Fibroblast of skin of left quadriceps (primary cell): ENCODE results near the gene GPR45.
A peak's percentile ranks its signal among the peaks of the same experiment; 100 is the strongest.

Experiments used
- DNase-seq, 2 experiments: peaks; one replicate each; pipeline ENCODE4 v3.0.0-alpha.2; 2013; ENCODE audit warnings: low read depth in 2 of 2

Gene GPR45

DNA sequence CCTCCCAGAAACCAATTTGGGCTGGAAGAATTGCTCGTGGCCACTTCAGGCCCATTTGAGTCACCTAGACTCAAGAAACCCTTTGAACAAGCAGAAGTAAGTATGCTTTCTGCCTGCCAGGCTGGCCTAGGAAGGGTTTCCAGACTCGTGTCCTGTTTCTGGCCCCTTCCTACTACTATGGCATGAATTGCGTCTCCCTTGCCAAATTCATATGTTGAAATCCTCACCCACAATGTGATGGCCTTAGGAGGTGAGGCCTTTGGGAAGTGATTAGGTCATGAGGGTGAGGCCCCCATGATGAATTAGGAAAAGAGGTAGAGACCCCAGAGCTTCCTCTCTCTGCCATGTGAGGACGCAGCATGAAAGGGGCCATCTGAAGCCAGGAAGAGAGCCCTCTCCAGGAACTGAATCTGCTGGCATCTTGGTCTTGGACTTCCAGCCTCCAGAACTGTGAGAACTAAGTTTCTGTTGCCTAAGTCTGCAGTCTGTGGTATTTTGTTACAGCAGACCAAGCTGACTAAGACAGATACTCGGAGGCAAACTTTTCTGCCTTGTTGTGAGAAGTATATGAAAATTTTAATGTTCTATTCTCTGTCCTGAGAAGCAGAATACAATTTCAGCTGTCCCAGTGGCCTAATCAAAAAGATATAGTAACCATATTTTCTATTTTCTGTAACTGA, 13.1 kb downstream of the GPR45 start:
- no peak for DNase-seq

DNA sequence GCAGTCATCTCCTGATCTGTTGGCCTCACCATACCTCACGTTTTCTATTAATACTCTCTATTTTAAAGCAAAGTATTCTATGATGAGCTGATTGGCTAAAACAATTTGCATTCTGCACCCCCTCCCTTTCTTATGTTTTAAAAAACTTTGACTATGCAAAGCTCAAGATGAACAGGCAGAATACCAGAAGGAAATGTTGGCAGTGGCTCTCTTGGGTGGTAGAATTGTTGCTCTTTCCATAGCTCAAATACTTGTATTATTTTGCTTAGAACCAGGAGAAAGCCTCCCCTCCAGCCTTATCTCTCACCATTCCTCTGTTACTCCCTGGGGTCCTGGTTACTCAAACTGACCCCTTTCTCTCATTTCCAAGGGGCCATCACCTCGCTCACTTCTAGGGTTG, 14.4 kb downstream of the GPR45 start:
- DNase-seq = no peak

DNA sequence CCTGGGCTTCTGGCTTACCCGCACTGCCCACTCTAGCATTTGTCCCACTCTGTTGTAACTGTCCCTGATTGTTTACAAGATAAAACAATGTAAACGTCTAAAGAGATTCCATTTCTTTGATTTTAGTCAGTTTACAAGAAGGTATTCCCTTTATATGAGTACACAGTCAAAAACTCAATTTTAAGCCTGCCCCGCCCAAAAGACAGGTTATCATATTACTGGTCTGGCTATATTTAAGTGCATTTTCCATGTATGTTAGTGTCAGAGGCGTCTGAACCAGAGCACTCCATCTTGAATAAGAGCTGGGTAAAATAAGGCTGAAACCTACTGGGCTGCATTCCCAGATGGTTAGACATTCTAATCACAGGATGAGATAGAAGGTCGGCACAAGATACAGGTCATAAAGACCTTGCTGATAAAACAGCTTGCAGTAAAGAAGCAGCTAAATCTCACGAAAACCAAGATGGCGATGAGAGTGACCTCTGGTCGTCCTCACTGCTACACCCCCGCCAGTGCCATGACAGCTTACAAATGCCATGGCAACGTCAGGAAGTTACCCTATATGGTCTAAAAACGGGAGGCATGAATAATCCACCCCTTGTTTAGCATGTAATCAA, 15.0 kb downstream of the GPR45 start:
- no peak for DNase-seq

DNA sequence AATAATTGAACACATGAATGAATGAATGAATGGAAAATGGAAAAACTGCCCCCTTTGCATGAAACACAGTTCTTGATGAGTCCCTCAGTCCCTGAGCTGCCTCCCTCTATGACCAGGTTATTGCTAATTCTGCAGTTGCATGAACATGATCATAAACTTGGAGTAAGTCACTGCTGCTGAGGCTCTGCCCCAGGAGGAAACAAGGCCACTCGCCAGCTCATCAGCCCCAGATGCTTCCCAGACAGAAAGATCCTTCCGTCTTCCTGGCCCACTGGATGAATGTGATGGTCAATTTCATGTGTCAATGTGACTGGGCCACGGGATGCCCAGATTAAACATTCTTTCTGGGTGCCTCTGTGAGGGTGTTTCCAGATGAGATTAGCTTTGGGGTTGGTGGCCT, 16.4 kb downstream of the GPR45 start:
- no peak for DNase-seq

DNA sequence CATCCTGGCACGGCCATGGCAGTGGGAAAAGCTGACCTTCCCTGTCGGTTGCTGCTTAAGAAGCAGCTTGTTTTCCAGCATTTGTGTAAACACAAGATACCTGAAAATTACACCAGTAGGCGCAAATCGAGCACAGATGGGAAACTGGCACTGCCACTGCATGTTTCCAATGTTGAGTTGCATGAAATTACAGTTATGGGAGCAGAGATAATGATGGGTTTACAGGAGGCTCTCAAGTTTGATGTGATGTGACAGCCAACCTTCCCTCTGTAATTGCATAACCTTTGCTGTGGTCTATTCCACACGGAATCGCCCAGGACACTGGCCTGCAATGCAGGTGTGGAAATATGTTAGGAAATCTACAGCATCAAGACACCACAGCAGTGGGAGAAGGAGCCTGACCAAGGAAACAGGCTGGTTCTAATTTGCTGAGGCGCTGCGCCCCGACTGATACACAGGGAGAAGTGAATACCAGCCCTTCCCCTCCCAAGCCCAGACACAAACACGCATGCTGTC, 17.4 kb downstream of the GPR45 start:
- DNase-seq = no peak

DNA sequence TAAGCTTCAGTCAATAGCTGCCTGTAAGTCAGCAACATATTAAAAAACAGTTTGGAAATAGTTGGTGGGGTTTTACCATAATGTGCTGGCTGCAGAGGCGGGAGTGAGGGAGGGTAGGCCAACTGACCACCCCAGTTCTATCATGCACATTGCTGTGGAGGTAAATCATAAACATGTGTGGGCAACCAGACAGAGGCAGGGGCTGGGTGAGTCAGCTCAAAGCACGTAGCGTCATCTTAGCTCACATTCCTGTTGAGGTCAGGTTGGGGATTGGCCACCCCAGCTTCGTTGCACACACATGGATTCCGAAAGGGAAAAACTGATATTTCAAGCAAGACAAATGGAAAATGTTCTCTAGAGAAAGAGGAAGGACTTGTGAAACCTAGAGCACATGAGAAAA, 19.5 kb downstream of the GPR45 start:
- DNase-seq = peak; percentile 90 to 91

DNA sequence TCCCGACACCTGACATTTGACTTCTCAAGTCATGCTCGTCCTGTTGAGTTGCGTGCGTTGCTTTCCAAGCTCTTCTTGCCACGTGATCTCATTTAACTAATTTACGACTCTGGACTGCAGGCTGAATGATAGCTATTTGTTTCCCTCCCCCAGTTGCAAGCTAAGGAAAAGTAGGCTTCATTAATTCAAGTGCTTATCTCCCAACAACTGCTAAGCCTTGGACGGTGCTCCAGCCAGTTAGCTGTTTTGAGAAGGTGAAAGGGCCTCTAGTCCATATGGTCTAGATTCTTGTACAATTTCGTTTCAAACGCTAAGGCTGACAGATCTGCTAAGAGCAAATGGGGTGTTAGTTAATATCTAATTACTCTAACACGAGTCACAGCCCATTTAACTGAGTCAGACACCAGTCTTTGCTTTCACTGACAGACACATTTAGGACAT, 21.1 kb downstream of the GPR45 start:
- no peak for DNase-seq

DNA sequence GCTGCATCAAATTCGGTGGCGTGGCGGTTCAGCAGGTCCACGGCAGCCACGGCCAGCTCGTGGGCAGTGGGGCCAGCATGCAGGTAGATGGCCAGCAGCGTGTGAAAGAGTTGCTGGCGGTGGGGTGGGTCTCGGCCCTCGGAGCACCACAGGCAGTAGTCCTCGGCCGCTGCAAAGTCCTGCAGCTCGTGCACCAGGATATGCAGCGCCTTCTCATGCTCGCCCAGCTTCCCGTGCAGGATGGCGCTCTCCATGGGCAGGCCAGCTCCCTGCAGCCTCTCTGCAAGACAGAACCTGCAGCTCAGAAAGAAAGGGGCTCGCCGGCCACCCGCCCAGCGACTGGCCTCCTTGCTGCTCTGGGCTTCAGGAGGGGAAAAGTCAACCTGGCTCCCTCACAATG, 27.9 kb downstream of the GPR45 start:
- DNase-seq = no peak

DNA sequence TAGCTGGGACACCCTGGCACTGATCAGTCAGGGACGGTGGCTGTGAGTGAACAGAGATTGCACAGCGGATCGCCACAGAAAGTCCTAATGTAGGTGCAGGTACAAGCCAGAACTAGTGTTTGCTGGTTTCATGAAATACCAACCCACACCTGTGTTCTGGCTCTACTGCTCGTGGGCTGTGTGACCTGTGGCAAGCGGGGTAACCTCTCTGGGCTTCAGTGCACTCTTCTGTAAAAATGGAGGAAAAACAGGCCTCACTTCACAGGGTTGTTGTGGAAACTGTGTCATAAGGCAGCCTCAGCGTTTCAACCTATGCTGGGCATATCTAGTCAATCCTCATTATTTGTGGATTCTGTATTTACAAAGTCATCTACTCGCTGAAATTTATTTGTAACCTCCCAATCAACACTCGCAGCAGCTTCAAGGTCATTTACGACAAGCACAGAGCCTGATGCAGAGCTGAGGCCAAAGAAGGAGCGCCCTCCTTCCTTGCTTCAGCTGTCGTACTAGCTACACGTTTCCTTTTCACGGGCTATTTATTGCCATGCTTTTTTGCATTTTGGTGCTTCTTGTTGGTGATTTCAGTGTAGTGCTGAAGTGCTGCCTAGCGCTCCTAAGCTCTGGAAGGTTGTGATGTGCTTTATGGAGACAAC, 30.0 kb downstream of the GPR45 start:
- no peak for DNase-seq

DNA sequence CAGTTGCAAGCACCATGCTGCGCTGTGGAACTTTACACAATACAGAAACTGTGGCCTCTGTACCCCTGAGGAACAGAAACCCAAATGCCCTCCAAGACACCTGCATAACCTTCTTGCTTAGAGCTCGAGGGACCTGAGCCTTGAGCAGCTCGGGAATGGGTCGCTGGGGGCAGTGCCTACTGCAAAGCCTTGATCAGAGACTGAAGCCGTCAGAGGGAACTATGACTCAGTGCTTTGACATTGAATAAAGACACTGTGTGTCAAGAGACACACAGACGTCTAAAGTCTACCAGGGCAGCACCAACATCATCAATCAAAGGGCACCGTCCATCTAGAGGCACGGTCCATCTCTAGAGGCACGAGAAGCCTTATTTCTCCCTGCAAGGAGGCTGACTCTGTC, 30.6 kb downstream of the GPR45 start:
- no peak for DNase-seq

DNA sequence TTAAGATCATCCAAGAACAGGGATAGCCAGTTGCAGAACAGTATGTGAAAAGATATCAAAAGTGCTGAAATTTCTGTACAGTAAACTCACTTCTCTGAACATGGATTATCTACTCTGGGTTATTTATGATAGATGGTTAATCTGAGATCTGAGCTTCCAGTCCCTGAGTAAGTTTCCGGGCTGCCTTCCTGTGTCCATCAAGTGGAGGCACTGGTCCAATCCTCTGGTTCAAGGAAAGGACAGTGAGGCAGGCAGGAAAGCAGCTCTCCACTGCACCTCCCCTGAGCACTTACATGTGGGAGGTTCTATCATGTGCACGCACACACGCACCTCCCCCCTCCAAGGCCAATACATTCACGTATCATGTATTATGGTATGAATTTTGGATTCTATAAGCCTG, 32.5 kb downstream of the GPR45 start:
- no peak for DNase-seq

DNA sequence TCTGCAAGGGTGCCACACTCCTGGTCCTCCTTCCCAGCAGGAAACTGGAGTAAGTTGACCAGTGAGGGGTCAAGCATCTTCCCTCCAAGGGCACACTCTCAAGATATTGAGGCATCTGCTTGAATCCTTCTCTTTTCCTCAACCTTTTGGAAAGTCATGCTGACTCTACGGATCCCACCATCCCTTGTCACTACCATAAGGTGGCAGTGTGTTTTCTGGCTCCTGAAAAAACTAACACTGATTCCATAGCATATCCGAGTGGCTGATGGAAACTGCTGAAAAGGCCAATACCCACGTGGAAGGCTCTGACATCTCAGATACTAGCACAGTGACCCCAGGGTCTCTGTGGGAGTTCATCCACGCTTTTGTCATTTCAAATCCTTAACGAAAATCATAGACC, 37.1 kb downstream of the GPR45 start:
- no peak for DNase-seq

DNA sequence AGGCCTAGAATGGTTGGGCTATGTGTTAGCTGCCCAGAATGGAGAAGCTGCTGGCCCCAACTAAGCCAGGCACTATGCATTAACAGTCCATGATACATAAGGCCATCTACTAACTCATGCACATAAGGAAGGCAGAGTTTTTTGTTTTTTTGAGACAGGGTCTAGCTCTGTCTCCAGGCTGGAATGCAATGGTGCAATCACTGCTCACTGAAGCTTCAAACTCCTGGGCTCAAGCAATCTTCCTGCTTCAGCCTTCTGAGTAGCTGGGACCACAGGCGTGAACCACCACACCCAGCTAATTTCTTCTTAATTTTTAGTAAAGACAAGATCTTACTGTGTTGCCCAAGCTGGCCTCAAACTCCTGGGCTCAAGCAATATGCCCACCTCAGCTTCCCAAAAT, 37.6 kb downstream of the GPR45 start:
- DNase-seq = no peak

DNA sequence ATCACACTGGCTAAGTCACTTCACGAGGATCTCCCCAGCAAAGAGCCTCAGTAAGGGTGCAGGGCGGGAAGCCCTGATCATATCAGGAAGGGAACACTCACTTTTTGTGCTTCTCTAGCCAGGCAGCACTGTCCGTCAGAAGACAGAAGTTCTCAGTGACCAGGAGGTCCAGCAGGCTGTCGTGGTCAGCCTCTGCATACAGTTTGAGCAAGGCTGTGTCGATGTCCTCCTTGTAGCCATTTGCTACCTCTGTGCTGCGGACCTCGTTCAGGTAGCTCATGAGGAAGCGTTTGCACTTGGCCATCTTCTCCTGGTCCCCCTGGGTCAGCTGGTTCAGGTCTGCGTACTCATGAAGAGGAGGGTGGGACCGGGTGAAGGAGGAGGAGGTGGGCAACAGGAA, 38.7 kb downstream of the GPR45 start:
- no peak for DNase-seq

DNA sequence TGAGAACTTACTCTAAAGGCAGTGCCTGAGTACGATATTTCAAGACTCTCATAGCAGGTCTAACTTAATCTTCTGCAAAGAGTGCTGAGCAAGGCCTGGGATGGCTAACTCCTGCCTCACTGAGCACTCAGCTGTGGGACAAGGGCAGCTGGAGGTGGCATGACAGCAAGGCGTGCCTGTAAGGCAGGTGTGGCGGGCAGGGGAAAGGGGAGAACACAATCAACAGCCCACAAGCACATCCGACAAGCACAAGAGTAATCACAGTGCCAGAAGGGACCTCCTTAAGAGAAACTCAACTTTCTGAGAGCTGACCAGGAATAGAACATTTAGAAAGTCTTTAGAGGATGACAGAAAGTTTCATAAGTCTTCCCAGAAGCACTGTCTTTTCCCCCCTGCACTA, 42.0 kb downstream of the GPR45 start:
- DNase-seq = no peak

DNA sequence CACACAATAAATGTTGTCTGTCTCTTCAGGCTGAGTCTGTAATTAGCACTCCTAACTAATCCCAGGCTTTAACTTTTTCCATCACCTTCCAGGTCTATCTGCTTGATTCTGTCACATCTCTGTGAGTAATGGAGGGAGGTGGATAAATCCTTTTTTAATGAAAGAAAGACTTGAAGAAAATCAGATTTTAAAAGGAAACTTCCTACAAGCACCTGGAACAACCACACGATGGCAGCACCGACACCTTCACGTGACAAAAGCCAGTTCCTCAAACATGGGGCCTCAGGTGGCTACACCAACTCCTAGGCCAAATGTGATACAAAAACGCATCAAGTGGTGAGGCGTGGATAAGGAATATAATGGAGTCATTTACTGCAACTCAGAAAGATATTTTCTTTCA, 46.1 kb downstream of the GPR45 start:
- peak in 1 of 2 experiments; percentile 1 for DNase-seq

DNA sequence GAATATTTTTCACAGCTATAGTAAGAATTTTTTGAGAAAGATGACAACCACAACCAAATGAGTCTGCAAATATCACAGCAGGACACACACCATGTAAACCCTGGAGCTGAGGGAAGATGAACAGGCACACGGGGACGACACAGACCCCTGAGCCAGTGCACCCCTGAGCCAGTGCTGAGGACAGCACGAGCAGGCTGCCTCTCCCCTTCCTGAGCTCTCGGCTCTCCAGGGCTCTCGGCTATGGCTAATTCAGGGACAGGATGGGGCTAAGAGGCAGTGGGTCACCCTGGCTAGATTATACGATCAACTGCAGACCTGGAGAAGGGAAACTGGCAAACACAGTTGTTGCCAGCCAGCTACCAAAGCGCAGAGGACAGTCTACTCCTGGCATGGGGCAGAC, 46.6 kb downstream of the GPR45 start:
- DNase-seq = no peak

DNA sequence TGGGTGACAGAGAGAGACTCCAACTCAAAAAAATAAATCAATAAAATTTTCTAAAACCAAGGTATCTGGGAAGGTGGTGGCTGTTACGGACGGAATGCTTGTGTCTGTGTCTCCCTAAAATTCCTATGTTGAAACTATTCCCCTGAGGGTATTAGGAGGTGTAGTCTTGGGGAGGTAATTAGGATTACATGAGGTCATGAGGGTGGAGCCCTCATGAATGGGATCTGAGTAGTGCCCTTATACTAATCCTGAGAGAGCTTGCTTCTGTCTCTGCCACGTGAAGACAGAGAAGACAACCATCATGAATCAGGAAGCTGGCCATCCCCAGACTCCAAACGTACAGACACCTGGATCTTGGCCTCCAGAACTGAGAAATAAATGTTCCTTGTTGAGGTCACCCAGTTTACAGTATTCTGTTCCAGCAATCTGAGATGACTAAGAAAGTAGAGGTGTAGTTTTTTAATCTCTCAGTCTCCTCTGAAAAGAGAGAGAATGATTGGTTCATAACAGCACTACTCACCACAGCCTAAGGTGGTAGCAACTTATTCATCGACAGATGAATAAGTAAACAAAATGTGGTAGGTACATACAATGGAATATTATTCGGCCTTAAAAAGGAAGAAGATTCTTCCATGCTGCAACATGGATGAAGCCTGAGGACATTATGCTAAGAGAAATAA, 49.6 kb downstream of the GPR45 start:
- DNase-seq = no peak

DNA sequence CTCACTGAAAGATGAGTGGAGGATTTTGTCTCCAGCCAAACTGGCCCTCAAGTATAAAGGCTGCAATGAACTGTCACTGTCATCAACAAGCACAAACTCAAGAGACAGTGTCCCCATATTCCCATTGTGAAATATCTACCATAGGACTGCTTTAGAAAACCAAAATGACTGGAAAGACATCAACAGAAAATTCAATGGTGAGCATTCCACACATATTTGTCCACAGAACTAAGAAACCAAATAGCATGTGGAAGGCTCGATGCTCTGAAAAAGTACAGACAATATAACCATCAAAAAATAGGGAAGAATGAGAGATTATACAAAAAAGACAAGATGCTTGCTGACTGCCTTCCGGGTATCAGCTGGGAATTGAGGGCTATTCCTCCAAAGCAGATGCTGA, 50.4 kb downstream of the GPR45 start:
- DNase-seq = peak in 1 of 2 experiments; percentile 1
